SK-N-SH (cell line): Measurements from ENCODE around the gene MEF2D.

ENCODE experiments used
- FOXJ3 ChIP-seq: sonication (generic); formaldehyde crosslinking; IDR thresholded peaks from 2 replicates; pipeline ENCODE4 v1.5.1; 2020; ENCODE audit warnings: mild to moderate bottlenecking, missing genetic modification reagents
- MEF2A ChIP-seq: IDR thresholded peaks from 2 replicates; pipeline ENCODE4 v1.4.0; 2012; ENCODE audit warnings: low read depth, borderline replicate concordance
- RFX5 ChIP-seq: IDR thresholded peaks from 2 replicates; pipeline ENCODE4 v1.6.1; 2012; ENCODE audit warnings: mild to moderate bottlenecking, improper control_type of control experiment, low read length
- TF ChIP-seq, protein P1 (sequence below): IDR thresholded peaks from 2 replicates; pipeline ENCODE4 v1.4.0; 2012; ENCODE audit warnings: low read depth
- TF ChIP-seq, protein P2 (sequence below): fragments of 150-350 bp; IDR thresholded peaks from 2 replicates; pipeline ENCODE4 v1.6.1; 2017; ENCODE audit warnings: antibody characterized with exemption, low read length, low read depth, borderline replicate concordance
- TF ChIP-seq, protein P3 (sequence below): fragments of 200-600 bp; sonication (generic); IDR thresholded peaks from 2 replicates; pipeline ENCODE4 v1.6.1; 2017; ENCODE audit warnings: antibody characterized with exemption, mild to moderate bottlenecking, moderate library complexity
- TF ChIP-seq, protein P4 (sequence below): IDR thresholded peaks from 2 replicates; pipeline ENCODE4 v1.6.1; 2012; ENCODE audit warnings: mild to moderate bottlenecking, low read depth, low read length, moderate library complexity

DNA sequence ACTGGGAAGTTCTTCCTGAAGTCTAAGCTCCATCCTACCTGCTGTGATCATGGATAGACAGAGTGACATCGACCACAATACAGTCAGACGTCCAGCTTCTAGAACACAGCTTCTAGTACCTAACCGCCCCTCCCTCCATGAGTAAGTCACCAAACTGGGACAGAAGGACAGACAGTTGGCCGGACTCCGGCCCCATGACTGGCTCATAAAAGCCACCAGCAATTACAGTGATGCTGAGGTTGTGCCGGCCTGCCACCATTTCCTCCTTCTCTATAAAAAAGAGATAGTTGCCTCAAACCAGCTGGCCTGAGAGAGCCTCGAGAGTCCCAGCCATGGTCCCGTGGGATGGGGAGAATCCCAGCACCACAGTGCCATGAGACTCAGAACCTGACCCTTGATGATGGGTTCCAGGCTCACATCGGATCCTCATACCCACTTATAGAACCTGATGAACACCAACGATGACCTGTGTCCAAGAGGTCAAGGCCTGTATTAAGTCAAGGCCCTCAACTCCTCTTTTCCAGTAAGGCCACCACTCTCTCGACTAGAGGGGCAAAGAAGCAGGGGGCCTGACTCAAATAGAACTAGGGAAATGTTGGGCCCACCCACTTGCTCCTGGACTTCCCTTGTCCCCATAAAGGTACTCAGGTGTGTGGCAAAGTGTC, 3.4 kb downstream of the MEF2D start:
- TF ChIP-seq, protein P1, sequence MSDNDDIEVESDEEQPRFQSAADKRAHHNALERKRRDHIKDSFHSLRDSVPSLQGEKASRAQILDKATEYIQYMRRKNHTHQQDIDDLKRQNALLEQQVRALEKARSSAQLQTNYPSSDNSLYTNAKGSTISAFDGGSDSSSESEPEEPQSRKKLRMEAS, result no peak
- TF ChIP-seq, protein P2, sequence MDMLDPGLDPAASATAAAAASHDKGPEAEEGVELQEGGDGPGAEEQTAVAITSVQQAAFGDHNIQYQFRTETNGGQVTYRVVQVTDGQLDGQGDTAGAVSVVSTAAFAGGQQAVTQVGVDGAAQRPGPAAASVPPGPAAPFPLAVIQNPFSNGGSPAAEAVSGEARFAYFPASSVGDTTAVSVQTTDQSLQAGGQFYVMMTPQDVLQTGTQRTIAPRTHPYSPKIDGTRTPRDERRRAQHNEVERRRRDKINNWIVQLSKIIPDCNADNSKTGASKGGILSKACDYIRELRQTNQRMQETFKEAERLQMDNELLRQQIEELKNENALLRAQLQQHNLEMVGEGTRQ, result no peak
- TF ChIP-seq, protein P3, sequence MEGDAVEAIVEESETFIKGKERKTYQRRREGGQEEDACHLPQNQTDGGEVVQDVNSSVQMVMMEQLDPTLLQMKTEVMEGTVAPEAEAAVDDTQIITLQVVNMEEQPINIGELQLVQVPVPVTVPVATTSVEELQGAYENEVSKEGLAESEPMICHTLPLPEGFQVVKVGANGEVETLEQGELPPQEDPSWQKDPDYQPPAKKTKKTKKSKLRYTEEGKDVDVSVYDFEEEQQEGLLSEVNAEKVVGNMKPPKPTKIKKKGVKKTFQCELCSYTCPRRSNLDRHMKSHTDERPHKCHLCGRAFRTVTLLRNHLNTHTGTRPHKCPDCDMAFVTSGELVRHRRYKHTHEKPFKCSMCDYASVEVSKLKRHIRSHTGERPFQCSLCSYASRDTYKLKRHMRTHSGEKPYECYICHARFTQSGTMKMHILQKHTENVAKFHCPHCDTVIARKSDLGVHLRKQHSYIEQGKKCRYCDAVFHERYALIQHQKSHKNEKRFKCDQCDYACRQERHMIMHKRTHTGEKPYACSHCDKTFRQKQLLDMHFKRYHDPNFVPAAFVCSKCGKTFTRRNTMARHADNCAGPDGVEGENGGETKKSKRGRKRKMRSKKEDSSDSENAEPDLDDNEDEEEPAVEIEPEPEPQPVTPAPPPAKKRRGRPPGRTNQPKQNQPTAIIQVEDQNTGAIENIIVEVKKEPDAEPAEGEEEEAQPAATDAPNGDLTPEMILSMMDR, result no peak
- TF ChIP-seq, protein P4, sequence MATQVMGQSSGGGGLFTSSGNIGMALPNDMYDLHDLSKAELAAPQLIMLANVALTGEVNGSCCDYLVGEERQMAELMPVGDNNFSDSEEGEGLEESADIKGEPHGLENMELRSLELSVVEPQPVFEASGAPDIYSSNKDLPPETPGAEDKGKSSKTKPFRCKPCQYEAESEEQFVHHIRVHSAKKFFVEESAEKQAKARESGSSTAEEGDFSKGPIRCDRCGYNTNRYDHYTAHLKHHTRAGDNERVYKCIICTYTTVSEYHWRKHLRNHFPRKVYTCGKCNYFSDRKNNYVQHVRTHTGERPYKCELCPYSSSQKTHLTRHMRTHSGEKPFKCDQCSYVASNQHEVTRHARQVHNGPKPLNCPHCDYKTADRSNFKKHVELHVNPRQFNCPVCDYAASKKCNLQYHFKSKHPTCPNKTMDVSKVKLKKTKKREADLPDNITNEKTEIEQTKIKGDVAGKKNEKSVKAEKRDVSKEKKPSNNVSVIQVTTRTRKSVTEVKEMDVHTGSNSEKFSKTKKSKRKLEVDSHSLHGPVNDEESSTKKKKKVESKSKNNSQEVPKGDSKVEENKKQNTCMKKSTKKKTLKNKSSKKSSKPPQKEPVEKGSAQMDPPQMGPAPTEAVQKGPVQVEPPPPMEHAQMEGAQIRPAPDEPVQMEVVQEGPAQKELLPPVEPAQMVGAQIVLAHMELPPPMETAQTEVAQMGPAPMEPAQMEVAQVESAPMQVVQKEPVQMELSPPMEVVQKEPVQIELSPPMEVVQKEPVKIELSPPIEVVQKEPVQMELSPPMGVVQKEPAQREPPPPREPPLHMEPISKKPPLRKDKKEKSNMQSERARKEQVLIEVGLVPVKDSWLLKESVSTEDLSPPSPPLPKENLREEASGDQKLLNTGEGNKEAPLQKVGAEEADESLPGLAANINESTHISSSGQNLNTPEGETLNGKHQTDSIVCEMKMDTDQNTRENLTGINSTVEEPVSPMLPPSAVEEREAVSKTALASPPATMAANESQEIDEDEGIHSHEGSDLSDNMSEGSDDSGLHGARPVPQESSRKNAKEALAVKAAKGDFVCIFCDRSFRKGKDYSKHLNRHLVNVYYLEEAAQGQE, result no peak
- no peak for TF ChIP-seq MEF2A
- TF ChIP-seq FOXJ3 (CRISPR knock-in tag), result no peak
- no peak for TF ChIP-seq RFX5
